HG03103 (cell line): Measurements from ENCODE around the gene VPS4B.
"Not testable (repeated sequence)": the region's sequence is repeated elsewhere in the genome, so short reads cannot be mapped to it uniquely, and the experiment has no call there.

Experiments used
- ATAC-seq: cut with Tn5 transposase; IDR thresholded peaks from one replicate; pipeline ENCODE4 v1.9.1; 2021; ENCODE audit warnings: low read depth; ENCODE audit not compliant: unreplicated experiment

VPS4B gene

DNA sequence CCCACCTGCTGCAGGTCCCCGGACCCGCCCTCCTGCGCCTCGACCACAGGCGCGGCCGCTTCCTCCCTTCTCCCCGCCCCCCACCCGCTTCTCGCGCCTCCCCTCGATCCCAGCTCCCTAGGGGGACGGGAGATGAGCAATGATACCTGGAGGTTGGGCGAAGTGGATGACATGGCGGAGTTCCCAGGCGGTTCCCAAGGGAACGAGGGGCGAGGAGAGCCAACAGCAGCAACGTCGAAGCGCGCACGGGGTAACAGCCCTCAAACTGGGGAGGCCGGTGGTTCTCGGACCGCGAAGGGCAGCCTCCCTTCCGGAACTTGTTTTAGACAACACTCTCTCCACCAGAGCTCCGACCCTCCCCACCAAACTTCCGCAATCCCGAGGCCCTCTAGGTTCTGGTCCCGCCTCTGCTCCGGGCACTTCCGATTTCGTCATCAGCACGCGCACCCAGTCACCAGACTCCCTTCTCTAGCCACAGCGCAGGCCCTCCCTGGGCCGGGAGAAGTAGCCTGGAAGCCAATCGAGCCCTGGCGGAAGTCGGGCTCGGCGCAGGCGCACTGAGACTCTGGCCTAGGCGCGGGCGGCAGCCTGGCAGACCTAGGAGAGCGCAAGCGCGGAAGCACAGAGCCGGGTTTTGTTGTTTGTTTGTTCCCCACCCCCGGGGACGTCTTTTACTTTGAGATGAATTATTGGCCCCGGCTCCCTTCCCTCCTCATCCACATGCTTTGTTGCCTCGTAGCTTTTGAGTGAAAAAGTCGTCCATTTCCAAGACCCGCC lies at the start of gene VPS4B:
Gene VPS4B (minus strand): TSS at position 390 of the 777 bp plus-strand sequence. CDS start 217 bp downstream, at position 173.
- ATAC-seq = peak; percentile 95

DNA sequence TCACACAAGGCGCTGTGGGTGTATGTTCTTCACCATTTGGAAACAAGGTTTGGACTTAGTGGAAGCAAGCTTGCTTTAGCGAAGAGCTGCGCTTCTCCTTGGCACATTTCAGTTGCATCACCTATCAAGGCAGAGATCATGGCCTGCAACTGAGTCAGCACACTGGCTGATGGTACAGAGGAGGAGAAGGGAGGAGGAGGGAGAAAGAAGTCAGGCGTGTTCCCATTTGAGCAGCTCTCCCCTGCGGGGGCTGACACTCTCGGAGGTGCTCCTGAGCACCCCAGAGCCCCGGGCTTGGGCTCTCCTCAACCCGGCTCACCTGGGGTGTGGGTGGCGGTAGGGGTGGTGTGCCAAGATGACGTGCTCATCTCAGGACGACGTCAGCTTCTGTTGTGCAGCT lies 48.5 kb upstream of the VPS4B start:
- ATAC-seq = no peak

DNA sequence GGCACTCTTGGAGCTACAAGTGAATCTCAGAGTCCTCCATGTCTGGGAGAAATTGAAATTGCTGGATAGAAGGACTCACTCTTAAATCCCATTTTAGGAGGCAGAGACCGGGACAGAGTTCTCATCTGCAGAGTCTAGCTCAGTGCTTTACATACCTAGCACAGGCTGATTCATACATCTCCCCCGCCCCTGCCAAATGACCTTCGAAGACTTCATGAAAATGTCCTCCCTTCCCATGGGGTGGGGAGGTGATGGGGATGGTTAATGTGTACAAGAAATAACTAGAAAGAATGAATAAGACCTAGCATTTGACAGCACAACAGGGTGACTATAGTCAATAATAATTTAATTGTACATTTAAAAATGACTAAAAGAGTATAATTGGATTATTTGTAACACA lies 46.3 kb upstream of the VPS4B start:
- ATAC-seq = no peak

DNA sequence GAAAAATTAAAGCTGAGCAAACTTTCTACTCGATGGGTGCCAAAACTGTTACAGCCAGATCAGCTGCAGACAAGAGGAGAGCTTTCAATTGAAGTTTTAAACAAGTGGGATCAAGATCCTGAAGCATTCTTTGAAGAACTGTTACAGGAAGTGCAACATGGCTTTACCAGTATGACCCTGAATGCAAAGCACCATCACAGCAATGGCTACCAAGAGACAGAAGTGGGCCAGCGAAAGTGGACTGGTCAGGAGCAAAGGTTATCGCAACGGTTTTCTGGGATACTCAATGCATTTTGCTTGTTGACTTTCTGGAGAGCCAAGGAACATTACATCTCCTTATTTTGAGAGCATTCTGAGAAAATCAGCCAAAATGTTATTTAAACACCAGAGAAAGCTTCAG lies 45.4 kb upstream of the VPS4B start:
- no peak for ATAC-seq

DNA sequence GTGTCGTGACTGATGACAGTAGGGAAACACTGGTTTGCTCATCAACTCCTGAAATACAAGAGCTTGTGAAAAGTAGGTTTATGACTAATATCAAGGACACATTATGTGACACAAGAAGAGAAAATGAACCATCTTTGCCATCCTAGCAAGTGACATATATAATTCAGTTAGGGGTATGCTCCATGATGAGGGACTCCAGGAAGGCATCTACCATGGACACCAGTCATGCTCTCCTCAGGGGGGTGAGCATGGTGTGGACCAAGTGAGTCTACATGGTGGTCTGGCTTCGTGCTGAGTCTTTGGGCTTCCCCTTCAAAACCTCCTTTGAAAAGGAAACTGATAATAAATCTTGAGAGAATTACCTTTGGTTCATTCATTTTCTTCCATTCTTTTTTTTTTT lies 42.8 kb upstream of the VPS4B start:
- no peak for ATAC-seq

DNA sequence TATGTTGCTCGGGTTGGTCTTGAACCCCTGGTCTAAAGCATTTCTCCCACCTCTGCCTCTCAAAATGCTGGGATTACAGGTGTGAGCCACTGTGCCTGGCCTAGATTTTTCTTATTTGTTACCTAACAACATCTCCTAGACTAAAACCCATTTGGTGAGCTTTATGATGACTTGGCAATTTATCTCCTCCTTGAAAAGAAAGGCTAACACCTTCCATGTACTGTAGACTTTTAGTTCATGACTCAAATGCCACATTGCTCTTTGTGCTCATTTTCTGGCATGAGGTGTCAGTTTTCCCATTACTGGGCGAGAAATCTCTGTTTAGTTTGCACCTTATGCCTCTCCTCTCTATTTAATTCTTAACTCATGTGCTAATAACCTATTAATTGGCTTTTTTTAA lies 42.2 kb upstream of the VPS4B start:
- no peak for ATAC-seq

DNA sequence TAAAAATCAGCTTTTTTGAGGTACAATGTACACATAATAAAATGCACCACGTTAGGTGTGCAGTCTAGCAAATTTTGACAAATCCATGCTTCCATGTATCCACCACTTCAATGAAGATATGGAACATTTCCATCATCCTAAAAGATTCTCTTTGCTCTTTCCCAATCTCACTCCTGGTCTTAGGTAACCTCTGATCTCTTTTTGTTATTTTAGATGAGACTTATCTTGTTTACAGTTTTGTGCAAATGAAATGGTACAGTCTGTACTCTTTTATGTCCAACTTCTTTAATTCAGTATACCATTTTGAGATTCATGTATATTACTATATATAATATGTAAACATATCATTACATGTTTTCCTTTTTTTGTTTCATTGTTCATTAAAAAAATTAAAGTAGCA lies 38.1 kb upstream of the VPS4B start:
- no peak for ATAC-seq

DNA sequence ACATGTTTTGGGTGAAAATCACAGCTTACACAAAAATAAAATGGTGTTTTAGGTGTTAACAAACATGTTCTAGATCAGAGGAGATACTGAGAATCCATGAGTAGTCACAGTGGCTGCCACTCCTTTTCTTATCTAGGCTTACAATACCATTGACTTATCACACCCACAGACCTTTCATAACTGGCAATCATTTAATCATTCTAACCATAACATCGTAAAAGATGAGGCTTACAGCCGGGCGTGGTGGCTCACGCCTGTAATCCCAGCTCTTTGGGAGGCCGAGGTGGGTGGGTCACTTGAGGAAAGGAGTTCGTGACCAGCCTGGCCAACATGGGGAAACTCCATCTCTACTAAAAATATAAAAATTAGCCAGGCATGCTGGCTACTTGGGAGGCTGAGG lies 35.7 kb upstream of the VPS4B start:
- no peak for ATAC-seq

DNA sequence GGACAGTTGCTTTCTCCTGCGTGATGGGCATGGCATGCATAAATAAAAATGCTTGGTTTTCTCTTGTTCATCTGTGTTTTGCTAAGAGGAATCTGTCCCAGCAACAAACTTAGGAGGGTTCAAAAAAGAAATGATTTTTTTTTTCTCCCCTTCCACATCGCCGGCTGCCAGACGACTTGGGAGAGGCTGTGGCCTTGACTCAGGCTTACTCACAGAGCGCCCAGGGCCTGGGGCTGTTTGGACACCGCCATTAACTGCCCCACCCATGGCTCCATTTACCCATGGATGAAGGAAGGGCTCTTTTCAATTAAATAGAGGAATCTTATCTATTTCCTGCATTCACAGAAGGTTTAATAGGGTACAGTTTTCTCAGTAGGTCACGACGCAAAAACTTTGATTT lies 32.2 kb upstream of the VPS4B start:
- ATAC-seq = no peak

DNA sequence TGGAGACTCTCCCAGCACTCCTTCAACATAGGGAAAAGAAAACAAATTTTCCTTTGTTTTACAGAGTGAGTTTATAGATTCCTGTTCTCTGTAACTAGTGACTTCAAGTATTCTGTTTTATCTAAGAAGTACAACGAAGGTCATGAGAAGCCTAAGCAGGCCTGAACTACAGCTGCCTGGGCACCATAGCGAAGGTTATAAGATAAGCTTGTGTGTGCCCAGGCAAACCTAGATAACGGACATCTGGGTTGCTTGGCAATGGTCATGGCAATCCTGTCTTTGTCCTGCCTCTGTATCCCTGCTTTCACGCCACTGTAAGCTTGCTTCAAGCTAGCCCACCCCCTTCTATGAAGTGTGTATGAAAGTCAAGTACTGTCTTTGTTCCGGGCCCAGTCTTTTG lies 30.5 kb upstream of the VPS4B start:
- ATAC-seq = not testable (repeated sequence)

DNA sequence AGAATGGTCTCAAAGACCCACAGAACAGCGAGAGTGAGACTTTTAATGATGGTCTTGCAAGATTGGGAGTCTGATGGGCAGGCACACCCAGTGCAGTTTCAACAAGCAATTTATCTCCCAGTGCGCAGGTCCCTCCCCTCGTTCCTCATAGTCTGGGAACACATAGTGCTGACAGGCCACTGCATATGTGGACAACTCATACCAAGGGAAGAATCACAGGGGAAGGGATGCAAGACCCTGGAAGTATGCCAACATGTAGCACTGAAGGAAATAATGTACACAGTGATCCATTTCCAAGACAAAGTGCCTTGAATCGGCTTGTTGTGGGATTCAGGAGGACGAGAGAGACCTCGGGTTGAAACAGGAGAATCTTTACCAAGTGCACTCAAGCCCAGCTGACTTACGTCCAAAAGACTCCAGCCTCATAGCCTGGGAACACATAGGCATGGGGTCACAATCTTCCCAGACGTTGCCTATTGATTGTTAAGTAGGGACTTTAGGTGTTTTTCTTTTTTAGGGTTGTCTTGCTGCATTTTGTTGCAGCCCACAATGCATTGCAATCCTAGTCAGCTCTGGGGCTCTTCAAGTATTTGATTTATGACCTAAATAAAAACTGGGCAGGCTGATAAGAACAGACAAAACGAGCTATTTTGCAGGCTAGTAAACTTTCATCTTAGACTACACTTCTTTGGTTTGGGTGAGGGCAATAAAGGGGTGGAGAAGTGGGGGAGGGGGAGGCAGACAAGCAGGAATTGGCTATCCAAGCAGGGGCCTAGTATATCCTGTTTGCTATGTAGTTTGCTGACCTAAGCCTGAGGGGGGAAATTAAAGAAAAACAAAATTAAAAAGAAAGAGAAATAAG lies 29.8 kb upstream of the VPS4B start:
- ATAC-seq = no peak

DNA sequence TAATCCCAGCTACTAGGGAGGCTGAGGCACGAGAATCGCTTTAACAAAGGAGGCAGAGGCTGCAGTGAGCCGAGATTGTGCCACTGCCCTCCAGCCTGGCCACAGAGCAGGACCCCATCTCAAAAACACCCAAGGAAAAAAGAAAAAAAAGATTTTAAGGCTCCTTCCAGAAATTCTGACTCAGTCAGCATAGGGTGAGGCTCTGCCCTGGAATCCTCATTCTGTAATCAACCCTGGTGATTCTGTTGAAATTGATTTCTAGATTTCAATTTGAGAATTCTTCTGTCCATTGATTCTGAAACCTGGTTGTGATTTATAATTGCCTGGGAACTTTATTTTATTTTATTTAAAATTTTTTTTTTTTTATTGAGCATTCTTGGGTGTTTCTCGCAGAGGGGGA lies 27.1 kb upstream of the VPS4B start:
- ATAC-seq = no peak

DNA sequence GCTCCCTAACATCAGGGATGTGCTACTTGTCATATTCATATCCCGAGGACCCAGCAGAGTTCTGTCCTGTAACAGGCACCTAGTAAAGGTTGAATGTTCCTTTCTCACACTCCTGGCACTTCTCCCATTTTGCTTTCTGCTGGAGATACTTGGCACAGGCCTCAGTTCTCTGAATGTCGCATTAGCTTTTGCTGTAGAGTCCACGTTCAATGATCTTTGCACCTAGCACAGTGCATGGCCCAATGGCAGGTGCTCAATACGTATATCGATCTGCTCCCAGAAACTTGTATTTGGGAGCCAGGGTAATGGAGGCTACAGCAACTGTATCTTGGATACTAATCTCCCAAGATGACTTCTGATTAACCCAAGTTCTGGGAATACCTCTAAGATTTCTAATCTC lies 24.8 kb upstream of the VPS4B start:
- ATAC-seq = no peak

DNA sequence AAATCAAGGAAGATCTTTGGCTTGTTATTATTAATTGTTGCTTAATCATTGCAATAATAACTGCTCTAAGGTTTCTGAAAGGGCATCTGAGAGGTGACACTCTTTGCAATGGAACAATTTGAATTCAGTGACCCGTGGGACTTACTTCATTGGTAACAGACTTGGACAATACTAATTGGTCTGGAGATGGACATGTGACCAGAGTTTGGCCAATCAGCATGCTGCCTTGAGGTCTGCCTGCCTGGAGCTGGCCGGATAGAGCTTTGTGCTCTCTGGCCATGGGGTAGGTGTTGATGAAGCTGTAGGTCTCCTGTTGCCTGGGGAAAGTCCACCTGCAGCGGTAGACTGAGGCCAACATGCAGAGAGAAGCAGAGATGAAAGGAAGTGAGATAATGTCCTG lies 24.0 kb upstream of the VPS4B start:
- no peak for ATAC-seq

DNA sequence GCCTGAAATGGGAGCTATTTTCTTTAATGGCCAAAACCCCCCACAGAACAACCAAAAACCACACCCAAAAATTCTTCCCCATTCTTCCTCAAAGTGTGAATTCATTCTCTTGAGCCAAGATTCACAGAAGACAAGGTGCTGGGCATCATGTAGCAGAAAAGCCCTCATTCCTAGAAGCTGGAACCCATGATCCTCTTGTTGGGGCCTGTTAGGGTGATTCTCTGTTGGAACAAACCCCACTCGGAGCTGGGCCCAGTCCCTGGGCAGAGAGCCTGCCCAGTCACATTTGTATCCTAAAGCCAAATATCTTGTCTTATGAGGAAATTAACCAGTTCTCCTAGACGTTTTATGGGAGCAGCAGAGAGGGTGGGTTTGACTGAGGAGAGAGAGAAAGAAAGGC lies 22.8 kb upstream of the VPS4B start:
- no peak for ATAC-seq

DNA sequence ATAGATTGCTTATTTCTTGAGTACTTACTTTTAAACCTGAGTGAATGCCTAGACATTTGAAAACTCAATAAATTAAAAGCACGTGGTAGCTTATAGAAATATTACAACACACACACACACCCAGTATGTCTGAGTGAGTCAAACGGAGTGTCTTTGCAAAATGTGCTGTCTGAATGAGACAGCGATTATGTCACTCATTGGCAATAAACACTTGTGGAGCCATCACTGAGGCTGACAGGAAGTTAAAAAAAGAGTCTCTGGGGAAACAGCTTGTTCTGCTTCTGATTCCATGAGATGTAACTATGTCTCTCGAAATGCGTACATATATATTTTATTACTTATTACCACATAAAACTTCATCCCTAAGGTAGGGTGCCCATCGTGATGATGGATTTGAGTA lies 22.3 kb upstream of the VPS4B start:
- peak; percentile 48 for ATAC-seq

DNA sequence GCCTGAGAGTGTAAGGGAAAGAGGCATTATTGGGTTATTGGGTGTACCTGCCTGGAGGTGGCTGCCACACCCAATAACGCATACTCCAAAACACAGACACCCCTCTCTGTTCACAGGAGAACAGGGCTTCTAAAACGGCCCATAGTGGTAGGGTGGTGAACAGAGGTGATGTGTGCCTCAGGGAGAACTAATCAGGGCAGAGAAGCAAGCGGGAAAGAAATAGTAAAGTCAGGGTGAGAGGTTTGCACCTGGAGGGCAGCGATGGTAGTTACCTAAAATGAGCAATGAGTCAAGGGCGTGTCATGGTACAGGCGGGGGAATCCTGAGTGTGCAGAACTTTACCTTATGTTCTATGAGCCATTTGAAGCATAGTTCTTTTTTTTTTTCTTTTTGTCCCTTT lies 21.6 kb upstream of the VPS4B start:
- no peak for ATAC-seq

DNA sequence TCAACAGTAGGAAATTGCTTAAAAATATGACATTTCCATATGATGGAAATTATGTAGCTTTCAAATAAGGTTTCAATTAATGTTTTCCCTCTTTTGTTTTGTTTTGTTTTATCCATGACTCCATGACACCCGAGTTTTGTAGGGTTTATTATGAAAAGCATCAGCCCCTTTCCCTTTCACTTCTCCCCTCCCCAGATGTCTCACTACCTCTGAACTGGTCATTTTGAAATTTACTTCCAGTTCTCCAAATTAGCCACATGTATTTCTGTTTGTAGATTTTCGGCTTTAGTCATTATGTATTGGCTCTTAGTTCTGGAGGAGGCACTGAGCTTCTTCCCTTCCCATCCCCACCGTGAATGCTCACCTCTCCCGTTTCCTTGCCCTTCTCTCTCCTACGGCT lies 18.6 kb upstream of the VPS4B start:
- ATAC-seq = no peak

DNA sequence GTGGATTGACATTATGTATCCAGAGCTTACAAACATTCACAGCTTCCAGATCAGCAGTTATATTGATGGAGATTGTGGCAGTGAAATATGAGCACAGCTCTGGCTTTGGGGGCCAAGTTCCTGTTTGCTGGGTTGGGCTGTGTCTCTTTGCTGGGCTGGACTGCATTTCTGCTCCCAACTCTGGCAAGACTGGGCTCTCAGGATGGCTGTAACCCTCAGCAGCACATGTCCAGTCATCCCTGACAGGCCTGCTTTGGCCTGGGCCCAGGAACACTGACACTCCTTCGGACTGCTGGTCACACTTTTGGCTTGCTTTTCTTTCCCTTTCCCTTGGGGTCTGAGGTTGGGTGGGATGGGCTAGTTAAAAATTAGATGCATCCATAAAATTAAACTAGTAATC lies 17.9 kb upstream of the VPS4B start:
- ATAC-seq = no peak

DNA sequence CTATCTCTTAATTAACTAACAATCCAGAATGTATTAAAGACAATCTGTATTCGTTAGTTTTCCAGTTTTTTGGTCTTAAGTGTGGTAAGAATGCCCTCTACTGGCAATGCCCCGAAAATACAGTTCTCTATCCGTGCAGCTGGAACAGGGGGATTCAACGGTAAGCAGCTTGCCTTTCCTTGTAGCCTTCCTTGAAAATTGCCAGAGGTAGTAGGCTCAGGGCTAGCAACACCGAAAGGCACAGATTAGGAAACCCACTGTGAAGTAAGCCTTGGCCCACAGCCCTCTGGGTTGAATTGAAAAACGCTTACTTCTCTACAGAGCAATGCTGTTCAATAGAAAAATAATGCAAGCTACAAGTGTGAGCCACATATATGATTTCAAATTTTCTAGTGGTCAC lies 17.1 kb upstream of the VPS4B start:
- no peak for ATAC-seq

DNA sequence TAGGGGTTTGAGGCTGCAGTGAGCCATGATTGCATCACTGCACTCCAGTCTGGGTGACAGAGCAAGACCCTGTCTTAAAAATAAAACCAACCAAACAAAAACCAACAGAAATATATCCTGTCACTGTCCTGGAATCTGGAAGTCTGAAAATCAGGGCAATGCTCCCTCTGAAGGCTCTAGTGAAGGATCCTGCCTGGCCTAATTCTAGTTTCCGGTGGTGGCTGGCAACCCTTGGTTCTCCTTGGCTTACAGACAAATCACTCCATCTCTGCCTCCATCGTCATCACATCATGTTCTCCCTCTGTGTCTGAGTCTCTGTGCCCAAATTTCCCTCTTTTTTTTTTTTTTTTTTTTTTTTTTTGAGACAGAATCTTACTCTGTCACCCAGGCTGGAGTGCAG lies 15.9 kb upstream of the VPS4B start:
- ATAC-seq = no peak

DNA sequence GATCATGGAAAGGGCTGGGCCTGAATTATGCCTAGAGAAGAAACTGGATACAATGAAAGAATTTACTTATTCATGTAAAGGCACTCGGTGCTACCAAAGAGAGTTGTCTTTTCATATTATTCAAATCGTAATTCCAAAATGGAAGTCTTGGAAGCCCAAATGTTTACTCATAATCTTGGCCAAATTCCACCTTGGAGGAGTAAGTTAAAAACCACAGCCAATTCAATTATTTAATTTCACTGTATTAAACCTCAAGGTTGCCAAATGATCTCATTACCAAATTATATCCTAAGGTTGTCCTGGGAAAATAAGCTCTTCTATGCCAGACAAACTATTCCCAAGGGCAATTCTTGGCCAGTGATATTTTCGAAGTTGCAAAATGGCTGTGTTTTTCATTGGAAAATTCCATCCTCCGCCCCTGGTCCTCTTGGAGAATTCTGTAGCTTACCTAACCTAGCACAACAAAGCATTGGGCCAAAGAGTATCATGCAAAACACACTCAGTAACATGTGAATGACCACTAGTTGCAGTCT lies 11.1 kb upstream of the VPS4B start:
- ATAC-seq = no peak
